Ammon's horn (tissue), 1 donor: ENCODE results near the gene SP7.
"Not testable (repeated sequence)": the region's sequence is repeated elsewhere in the genome, so short reads cannot be mapped to it uniquely, and the experiment has no call there.

Source experiments
- DNase-seq: peaks from one replicate; pipeline ENCODE4 v3.0.0-alpha.2; 2016; ENCODE audit warnings: low spot score

SP7 gene

GRCh38 chr12:53320352-53321195 is 15.6 kb downstream of the SP7 start:
- no peak for DNase-seq

- no peak for DNase-seq
Observed at GRCh38 chr12:53313996-53314395, 22.2 kb downstream of the SP7 start.

- no peak for DNase-seq
Observed at GRCh38 chr12:53308276-53308675, 27.9 kb downstream of the SP7 start.

DNA sequence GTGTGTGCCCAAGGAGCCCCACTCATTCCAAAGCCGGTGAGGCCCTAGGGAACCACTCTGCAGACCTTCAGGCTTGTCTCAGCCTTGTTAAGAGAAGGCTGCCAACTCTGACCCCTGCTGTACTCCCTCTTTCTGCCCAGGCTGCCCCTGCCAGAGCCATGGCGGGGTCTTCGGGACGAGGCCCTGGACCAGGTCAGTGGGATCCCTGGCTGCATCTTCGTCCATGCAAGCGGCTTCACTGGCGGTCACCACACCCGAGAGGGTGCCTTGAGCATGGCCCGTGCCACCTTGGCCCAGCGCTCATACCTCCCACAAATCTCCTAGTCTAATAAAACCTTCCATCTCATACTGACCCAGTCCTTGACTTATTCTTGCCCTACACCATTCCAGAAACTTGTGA is 29.3 kb downstream of the SP7 start:
- DNase-seq = no peak

- DNase-seq = no peak
Observed at GRCh38 chr12:53302903-53303302, 33.3 kb downstream of the SP7 start.

DNA sequence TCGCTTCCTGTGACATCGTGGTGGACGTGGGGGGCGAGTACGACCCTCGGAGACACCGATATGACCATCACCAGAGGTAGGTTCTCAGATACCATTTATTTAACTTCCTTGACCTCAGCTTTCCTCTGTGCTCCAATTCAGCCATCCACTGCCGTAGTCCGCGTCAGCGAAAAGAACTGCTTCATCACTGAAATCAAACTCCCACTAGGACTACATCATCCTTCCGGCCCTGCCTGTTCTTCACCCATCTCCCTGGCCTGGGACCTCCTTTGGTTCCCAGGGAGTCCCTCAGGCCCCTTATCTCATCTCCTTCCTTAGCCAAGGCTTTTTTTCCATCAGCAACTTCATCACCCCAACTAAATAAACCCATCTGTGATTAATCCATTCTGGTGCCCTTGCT is 36.0 kb downstream of the SP7 start:
- peak; percentile 31 for DNase-seq

DNA sequence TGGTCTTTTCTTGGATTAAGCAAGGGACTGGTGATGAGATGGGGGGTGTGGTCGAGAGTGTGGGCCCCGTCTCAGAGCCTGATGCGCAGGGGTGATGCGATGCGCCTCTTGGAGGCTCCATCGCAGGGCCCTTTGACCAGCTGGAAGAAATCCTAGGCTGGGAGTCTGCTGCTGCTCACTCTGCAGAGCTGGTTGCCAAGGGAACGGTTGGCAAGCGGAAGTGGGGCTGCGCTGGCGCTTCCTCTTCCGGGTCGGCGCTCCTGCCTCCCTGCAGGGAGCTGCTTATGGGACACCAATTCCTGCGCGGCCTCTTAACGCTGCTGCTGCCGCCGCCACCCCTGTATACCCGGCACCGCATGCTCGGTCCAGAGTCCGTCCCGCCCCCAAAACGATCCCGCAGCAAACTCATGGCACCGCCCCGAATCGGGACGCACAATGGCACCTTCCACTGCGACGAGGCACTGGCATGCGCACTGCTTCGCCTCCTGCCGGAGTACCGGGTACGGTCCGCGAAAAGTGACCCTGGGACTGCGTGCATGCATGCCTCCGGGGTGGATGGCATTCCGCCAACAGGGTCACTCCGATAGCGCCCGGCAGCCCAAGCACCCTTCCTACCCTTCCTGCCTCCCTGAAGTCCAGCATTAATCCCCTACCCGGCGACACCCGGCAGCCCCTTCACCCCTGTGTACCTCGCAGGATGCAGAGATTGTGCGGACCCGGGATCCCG is 36.5 kb downstream of the SP7 start, which contains the start of gene MYG1:
Gene MYG1, plus strand, starts transcription at position 242 of the 727 bp plus-strand sequence. Its CDS starts 43 bp downstream, at position 285.
- DNase-seq = peak; percentile 95

DNA sequence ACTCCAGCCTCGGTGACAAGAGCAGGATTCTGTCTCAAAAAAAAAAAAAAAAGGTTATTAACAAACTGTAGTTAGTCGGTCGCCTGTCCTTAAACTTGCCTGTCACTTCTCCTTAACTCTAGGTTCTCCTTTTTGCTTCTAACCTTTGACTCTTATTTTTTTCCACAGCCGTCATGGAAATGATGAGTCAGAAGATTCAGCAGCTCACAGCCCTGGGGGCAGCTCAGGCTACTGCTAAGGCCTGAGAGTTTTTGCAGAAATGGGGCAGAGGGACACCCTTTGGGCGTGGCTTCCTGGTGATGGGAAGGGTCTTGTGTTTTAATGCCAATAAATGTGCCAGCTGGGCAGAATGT is 37.1 kb downstream of the SP7 start:
- DNase-seq = no peak

GRCh38 chr12:53298164-53298563 is 38.0 kb downstream of the SP7 start:
- DNase-seq = no peak

GRCh38 chr12:53297106-53297505 is 39.0 kb downstream of the SP7 start:
- not testable (repeated sequence) for DNase-seq

GRCh38 chr12:53295891-53296219 is 40.3 kb downstream of the SP7 start:
- DNase-seq = no peak

DNA sequence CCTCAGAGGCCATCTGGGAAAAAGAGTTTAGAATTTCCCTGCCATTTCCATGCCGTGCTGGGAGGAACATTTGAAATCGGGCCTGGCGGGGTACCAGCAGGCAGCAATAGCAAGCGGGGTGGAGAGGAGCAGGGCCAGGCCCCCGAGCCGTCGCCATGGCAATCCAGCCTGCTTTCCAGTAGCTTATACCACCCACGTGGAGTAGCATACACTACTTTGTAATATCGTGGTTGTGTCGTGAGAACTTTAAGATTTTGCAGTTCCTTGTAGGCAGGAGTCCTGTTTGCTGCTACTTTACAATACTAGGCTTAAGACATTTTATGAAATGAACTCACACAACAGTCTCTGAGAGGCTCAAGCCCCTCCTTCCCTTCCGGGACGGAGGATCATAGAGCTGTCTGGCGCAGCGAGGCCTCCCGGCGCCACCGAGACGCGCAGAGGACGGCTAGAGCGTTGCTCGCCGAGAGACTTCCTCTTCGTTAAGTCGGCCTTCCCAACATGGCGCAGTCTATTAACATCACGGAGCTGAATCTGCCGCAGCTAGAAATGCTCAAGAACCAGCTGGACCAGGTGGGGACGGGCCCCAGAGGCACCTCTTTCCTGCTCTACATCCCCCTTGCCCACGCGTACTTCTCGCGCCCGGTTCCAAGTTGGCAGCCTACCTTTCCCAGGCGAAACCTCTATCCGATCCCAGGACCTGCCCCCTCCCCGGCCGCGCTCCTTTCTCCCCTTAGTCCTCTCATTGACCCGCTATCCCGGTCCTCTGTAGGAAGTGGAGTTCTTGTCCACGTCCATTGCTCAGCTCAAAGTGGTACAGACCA is 40.9 kb downstream of the SP7 start, which contains the start of gene PFDN5:
Gene PFDN5, plus strand, starts transcription at position 473 of the 821 bp plus-strand sequence. Its CDS starts 26 bp downstream, at position 499.
- peak; percentile 97 for DNase-seq

- no peak for DNase-seq
Observed at GRCh38 chr12:53292426-53292825, 43.7 kb downstream of the SP7 start.

DNA sequence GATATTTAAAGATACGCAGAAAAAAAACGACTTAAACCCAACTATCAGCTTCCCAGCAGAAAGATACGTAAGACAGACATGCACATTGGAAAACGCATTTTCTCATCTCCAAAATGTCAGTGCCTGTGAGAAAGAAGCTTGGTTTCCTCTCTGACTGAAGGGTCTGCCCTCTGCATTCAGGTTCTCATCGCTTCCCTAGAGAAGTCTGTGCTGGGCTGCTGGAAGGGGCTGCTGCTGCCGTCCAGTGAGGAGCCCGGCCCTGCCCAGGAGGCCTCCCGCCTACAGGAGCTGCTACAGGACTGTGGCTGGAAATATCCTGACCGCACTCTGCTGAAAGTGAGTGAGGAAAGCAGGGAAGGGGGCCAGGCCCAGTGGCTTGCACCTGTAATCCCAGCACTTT is 45.5 kb downstream of the SP7 start:
- no peak for DNase-seq

GRCh38 chr12:53289891-53290290 is 46.3 kb downstream of the SP7 start:
- DNase-seq = no peak

GRCh38 chr12:53288322-53288721 is 47.8 kb downstream of the SP7 start:
- no peak for DNase-seq

- DNase-seq = peak; percentile 87
Observed at GRCh38 chr12:53287741-53288216, 48.4 kb downstream of the SP7 start.

DNA sequence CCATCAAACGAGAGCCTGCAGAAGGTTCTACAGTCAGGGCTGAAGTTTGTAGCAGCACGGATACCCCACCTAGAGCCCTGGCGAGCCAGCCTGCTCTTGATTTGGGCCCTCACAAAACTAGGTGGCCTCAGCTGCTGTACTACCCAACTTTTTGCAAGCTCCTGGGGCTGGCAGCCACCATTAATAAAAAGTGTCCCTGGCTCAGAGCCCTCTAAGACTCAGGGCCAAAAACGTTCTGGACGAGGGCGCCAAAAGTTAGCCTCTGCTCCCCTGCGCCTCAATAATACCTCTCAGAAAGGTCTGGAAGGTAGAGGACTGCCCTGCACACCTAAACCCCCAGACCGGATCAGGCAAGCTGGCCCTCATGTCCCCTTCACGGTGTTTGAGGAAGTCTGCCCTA is 49.7 kb downstream of the SP7 start:
- DNase-seq = no peak

DNA sequence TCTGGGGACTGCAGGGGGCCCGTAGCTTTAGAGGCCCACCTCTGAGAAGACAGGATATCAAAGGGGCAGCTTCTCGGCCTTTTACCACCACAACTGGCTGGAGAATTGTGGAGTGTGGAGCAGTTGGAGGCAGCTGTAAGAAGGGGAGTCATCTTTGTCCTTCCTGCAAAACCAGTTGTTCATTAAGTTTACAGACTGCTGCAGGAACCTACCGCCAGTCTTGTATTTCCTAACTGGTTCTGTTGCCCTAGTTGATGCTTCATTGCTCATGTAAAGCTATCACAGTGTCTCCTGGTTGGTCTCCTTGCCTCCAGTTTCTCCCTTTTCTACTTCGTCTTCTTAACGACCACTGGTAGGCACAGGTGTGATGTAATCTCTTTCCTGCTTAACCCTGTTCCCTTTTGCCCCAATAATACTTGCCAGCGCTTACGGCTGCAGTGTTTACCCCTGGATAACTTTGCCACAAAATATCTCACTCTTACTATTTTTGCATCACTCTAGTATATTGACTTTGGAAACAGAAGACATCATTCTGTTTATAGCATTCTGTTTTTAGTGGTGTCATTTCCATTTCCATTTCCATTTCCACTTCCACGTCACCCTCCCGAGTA is 56.2 kb downstream of the SP7 start:
- DNase-seq = no peak

- DNase-seq = no peak
Observed at GRCh38 chr12:53279283-53279869, 56.8 kb downstream of the SP7 start.

GRCh38 chr12:53277981-53278380 is 58.2 kb downstream of the SP7 start:
- no peak for DNase-seq
